ENCODE measurements around the gene WDR33.

DNA sequence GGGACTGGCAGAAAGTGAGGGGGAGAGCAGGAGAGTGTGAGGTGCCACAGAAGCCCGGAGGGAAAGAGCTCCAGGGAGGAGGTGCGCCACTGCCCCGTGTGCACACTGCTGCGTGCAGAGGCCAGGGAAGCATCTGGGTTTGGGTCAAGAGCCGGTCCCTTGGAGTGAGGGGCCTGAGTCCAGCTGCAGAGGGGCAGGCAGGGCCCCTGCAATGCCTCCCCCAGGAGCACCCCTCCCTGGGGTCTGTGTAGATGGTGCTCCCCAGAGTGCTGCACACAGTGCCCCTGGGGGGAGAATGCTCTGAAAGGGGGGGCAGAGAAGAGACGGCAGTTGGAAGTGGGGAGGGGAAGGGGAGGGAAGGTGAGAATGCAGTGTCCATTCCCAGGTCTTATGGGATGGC lies 132.0 kb downstream of the WDR33 start:
- TF ChIP-seq, protein P1, sequence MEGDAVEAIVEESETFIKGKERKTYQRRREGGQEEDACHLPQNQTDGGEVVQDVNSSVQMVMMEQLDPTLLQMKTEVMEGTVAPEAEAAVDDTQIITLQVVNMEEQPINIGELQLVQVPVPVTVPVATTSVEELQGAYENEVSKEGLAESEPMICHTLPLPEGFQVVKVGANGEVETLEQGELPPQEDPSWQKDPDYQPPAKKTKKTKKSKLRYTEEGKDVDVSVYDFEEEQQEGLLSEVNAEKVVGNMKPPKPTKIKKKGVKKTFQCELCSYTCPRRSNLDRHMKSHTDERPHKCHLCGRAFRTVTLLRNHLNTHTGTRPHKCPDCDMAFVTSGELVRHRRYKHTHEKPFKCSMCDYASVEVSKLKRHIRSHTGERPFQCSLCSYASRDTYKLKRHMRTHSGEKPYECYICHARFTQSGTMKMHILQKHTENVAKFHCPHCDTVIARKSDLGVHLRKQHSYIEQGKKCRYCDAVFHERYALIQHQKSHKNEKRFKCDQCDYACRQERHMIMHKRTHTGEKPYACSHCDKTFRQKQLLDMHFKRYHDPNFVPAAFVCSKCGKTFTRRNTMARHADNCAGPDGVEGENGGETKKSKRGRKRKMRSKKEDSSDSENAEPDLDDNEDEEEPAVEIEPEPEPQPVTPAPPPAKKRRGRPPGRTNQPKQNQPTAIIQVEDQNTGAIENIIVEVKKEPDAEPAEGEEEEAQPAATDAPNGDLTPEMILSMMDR (IDR thresholded peaks at IDR 0.05 in 2 of 3, conservative IDR thresholded peaks at IDR 0.05 in 1 of 3; ENCODE audit: control insufficient read depth in 2 of 3, extremely low read depth in 1 of 3, insufficient read depth in 1 of 3, low read depth in 3 of 3, low read length in 3 of 3), result no peak
- TF ChIP-seq GABPA (IDR thresholded peaks at IDR 0.05; ENCODE audit: low read depth) (no peak), ESRRA (IDR thresholded peaks at IDR 0.05; ENCODE audit: low read length) (no peak)
- TF ChIP-seq, protein P2, sequence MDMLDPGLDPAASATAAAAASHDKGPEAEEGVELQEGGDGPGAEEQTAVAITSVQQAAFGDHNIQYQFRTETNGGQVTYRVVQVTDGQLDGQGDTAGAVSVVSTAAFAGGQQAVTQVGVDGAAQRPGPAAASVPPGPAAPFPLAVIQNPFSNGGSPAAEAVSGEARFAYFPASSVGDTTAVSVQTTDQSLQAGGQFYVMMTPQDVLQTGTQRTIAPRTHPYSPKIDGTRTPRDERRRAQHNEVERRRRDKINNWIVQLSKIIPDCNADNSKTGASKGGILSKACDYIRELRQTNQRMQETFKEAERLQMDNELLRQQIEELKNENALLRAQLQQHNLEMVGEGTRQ (IDR thresholded peaks at IDR 0.05; ENCODE audit: borderline replicate concordance, low read depth, low read length), result no peak
